Mucosa of rectum (tissue), 2 donors: ENCODE data around the gene MYOZ2.

Source experiments
- H3K27ac ChIP-seq, 2 donors: one replicate each; pipeline ENCODE4 v1.7.0; 2013; ENCODE audit warnings: inconsistent platforms in 2 of 2, low read depth in 2 of 2, low read length in 2 of 2
- H3K27me3 ChIP-seq, 2 donors: one replicate each; pipeline ENCODE4 v1.7.0; 2013; ENCODE audit warnings: low read length in 2 of 2; ENCODE audit not compliant: control insufficient read depth in 2 of 2, insufficient read depth in 2 of 2
- H3K36me3 ChIP-seq, 2 donors: one replicate each; pipeline ENCODE4 v1.7.0; 2013; ENCODE audit warnings: low read length in 2 of 2; ENCODE audit not compliant: control insufficient read depth in 2 of 2, insufficient read depth in 2 of 2
- H3K4me1 ChIP-seq, 2 donors: one replicate each; pipeline ENCODE4 v1.7.0; 2013; ENCODE audit warnings: low read length in 2 of 2, mild to moderate bottlenecking in 1 of 2; ENCODE audit not compliant: control insufficient read depth in 2 of 2, insufficient read depth in 2 of 2
- H3K4me3 ChIP-seq, 2 donors: one replicate each; pipeline ENCODE4 v1.7.0; 2013; ENCODE audit warnings: low read length in 2 of 2
- H3K9ac ChIP-seq, 2 donors: one replicate each; pipeline ENCODE4 v1.7.0; 2013; ENCODE audit warnings: low read length in 2 of 2, low read depth in 1 of 2, mild to moderate bottlenecking in 1 of 2
- H3K9me3 ChIP-seq, 2 donors: one replicate each; pipeline ENCODE4 v1.7.0; 2013; ENCODE audit warnings: low read length in 2 of 2; ENCODE audit not compliant: control insufficient read depth in 2 of 2
- donor health status: healthy.
- donor health status: Normal muscosa, but diverticular disease.

MYOZ2 gene

DNA sequence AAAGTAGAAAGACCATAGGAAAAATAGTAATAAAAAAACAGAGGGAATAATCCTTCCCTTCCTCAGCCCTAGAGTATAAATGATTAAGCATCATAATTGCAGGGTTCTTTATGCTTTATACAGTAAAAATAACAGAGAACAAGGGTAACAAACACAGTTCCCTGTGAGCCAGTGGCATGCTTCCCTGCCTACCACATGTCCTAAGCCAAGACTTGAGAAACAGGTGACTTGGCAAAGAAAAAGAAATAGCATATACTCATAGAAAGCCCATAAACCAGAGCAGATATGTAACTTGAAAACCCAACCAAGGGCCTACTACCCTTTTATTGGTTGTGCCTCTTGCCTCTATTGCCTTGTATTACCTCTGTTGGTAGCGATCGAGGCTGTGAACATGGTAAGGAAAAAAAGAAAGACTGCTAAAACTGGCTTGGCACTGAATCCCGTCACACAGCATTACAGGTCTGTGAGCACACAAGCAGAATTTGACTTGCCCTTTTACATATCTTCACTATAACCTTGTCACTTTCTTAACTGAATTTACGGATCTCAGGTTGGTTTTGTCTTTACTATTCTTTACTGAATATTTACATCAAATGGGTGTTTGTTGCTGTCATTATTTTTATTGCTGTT lies 30.9 kb upstream of the MYOZ2 start:
- Histone ChIP-seq H3K36me3 (no peaks in the 10 kb centered on the region), H3K9me3 (no peaks in the 10 kb centered on the region), H3K27ac (peak overlapping the region in 1 of 2 donors; percentile 10), H3K4me3 (no peak overlapping the region), H3K27me3 (no peaks in the 10 kb centered on the region), H3K9ac (no peak overlapping the region), H3K4me1 (peaks cover 4 to 38% of the 10 kb centered on the region in 2 donors)

DNA sequence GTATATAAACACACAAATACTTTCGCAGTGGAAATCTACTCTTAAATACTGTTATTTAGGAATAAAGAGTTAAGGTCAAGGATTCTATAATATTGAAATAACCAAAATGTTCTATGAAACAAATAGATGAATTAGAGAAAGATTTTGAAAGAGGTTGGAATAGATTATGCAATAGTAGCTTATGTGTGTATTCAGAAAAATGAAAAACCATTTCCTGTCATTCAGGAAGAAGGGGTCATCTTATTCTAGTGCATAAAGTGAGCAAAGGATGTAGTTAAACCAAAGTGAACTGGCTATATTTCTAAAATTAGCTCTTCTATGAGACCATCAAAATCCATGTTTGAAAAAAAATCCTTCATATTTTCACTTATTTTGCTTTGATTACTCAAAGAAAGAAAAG lies 30.0 kb upstream of the MYOZ2 start:
- H3K4me1 ChIP-seq: peaks cover 2 to 34% of the 10 kb centered on the region in 2 donors
- H3K9ac ChIP-seq: no peak overlapping the region
- H3K4me3 ChIP-seq: no peak overlapping the region
- H3K36me3 ChIP-seq: no peaks in the 10 kb centered on the region
- no peak overlapping the region for H3K27ac ChIP-seq
- H3K9me3 ChIP-seq: no peaks in the 10 kb centered on the region
- no peaks in the 10 kb centered on the region for H3K27me3 ChIP-seq

DNA sequence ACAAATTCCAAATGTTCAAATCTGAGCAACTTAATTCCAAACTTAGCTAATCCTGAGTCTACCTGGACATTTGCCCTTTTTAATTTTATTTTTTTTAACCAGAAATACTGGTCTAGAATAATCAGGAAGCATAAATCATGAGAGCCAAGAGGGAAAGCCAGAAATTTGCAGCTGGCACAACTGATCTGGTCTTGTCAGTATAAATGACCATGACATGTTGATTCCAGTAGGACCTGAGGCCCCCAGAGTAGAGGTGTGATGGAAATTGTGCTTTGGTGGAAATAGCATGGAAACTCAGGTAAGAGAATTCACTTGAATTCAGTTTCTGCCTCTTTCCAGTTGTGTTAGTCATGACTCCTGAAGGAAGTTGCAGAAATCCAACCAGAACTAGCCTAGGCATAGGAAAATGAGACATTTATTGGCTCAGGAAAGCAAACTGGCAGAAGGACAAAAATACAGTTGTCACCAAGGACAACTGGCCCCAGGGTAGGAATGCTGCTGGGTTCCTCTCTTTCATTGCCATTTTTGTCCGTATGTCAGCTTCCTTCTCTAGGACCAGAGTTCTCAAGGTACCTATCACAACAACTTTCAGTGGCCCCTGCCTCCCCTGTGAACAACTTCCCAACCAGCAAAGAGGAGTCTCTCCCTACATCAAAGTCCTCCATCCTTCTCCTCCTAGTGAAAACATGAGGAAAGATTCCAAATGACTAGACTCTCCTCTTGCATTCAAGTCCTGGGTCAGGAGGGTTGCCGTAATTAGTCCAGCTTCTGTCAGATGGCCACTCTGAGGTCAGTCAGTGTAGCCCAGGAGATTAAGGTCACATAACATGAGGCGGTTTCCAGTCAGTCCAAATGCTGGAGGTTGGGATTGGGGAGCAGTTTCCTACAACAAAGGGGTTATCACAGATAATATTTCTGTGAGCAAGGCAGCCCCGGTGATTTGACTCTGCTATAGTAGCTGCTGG lies 29.3 kb upstream of the MYOZ2 start:
- Histone ChIP-seq H3K27me3 (no peaks in the 10 kb centered on the region), H3K27ac (no peak overlapping the region), H3K9ac (no peak overlapping the region), H3K4me3 (no peak overlapping the region), H3K36me3 (no peaks in the 10 kb centered on the region), H3K4me1 (peaks cover 2 to 27% of the 10 kb centered on the region in 2 donors), H3K9me3 (no peaks in the 10 kb centered on the region)

DNA sequence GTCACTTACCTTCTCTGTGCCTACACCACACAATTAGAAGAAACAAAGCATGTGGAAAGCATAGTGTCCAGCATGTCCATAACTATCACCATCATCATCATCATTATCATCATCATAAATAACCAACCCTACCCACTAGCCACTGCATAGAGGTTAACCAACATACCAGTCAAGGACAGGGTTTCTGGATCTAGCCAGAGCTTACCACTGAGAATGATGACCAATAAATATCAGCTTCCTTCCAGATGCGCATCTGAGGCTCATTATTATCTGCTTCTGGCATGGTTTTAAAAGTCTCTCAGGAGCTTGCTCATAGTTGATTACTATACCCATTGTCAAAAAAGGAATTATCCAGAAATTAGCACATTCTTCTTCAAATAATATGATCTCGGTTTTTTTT lies 25.5 kb upstream of the MYOZ2 start:
- H3K36me3 ChIP-seq: no peaks in the 10 kb centered on the region
- H3K9ac ChIP-seq: no peak overlapping the region
- no peaks in the 10 kb centered on the region for H3K27me3 ChIP-seq
- no peaks in the 10 kb centered on the region for H3K4me1 ChIP-seq
- H3K27ac ChIP-seq: no peak overlapping the region
- no peaks in the 10 kb centered on the region for H3K9me3 ChIP-seq
- no peak overlapping the region for H3K4me3 ChIP-seq

DNA sequence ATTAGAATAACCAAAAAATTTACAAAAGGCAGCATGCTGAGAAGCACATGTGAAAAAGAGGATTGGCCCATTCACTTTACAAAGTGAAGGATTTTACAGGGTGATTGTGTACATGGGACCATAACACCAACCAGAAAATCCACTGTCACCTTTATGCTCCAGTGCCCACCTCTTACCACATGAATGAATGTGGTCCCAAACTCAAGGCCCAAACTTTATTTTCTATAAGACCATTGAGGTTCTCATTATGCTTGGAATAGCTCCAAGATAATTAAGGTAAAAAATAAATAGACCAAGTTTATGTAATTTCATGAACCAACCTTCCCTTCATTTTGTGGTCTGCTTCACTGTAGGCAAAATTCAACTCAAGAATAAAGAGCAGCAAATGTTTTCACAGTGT lies 24.3 kb upstream of the MYOZ2 start:
- Histone ChIP-seq H3K4me3 (no peak overlapping the region), H3K27me3 (no peaks in the 10 kb centered on the region), H3K9ac (no peak overlapping the region), H3K9me3 (no peaks in the 10 kb centered on the region), H3K36me3 (no peaks in the 10 kb centered on the region), H3K4me1 (no peaks in the 10 kb centered on the region), H3K27ac (no peak overlapping the region)

DNA sequence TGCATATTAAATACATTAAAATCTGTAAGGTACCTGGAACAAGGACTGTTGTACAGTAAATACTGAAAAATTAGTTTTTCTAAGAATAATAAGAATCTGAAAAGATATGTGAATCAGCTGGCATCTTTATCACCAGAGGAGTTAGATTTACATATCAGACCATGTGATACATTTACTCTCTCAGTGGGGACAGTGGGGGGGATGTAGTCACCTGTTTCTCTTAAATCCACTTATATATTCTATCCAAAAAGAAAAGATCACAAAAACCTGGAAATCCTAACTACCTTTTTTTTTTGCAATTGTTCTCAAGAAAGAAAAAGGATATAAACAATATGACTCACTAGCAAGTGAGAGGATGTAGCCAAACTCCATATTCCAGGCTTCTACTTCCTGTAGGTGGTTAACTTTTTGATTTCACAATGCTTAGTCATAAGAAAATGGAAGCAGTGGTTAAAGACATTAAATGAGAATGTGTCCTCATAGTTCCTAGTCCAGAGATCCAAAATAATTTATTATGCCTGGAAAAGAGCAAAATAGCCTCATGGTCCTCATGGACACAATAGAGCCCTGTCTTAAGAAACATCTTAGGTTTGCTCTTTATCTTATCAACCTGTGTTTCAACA lies 22.5 kb upstream of the MYOZ2 start:
- H3K9ac ChIP-seq: no peak overlapping the region
- H3K27me3 ChIP-seq: no peaks in the 10 kb centered on the region
- H3K4me3 ChIP-seq: no peak overlapping the region
- H3K9me3 ChIP-seq: no peaks in the 10 kb centered on the region
- no peaks in the 10 kb centered on the region for H3K36me3 ChIP-seq
- no peaks in the 10 kb centered on the region for H3K4me1 ChIP-seq
- peak overlapping the region in 1 of 2 donors; percentile 57 for H3K27ac ChIP-seq

DNA sequence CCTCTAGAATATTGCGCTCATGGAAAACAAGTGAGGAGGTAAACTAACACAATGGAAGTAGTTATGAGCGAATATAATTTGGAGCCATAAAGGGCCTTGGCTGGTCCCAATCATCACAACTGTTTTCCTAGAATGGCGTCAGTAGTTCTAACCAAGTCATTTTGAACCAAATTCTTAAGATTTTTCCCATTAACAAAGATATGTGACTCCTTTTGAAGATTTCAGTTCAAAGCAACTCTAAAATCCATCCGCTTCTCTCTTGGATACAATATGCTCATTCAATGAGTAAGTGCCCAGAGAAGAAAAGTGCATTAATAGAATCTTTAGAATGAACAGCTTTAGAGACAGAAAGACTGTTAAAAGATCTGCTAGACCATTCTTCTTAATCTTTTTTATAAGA lies 19.6 kb upstream of the MYOZ2 start:
- no peak overlapping the region for H3K4me3 ChIP-seq
- no peaks in the 10 kb centered on the region for H3K27me3 ChIP-seq
- H3K4me1 ChIP-seq: no peaks in the 10 kb centered on the region
- no peak overlapping the region for H3K27ac ChIP-seq
- H3K36me3 ChIP-seq: no peaks in the 10 kb centered on the region
- H3K9ac ChIP-seq: no peak overlapping the region
- H3K9me3 ChIP-seq: no peaks in the 10 kb centered on the region

DNA sequence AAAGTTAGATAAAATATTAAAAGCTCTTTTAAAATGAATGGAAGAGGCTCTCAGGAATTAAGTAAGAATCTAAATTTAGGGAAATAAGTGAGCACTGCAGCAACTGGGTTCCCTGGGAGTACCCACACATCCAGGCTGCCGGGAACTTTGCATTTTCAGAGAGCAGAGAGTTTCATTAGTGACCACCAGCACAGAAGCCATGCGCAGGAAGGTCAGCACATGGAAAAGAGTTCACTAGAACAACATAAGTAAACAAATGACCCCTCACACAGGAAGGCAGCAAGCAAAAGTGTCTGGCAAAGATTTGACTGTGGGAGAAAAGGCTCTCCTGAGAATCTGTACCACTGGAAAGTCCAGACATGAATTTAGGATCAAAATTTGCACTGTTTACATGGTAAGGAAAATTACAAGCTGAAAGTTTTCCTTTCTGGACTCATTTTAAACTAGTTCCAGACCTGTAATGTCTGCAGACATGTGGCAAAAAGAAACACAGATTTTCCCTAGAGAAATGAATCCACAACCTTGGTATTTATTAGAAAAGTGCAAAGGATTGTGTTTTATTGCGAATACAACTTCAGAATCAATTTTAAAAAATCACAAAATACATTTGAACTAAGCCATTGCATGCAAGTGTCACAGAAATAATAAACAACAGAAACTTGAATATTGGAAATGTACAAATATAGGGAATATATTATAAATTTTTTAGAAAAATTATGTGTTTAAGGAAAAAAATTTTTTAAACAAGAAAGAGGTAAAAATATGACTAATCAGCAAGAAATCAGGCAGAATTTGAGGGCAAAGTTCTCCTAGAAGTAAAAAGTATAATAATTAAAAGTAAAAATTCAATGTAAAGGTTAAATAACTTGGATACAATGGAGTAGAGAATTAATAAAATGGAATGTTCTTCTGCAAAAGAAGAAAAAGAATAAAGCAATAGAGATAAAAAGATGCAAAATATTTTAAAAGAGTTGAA lies 18.4 kb upstream of the MYOZ2 start:
- no peaks in the 10 kb centered on the region for H3K9me3 ChIP-seq
- no peak overlapping the region for H3K9ac ChIP-seq
- no peak overlapping the region for H3K4me3 ChIP-seq
- no peaks in the 10 kb centered on the region for H3K4me1 ChIP-seq
- H3K27me3 ChIP-seq: no peaks in the 10 kb centered on the region
- no peak overlapping the region for H3K27ac ChIP-seq
- H3K36me3 ChIP-seq: no peaks in the 10 kb centered on the region

DNA sequence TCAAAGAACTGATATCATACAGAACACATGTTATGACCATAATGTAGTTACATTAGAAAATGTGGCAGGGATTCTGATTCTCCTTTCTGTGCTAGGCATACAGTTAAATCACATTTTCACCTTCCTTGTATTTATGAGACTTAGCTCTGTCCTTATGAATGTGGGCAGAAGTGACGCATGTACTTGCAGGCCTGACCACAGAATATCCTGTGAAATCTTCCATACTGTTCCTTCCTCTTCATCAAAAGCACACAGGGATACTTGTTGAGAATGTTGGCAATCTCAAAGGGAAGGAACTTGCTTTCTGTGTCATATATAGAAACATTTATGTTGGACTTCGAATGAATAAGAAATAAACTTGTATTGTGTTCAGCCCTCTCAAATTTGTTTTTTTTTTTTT lies 17.2 kb upstream of the MYOZ2 start:
- Histone ChIP-seq H3K9ac (no peak overlapping the region), H3K36me3 (no peaks in the 10 kb centered on the region), H3K27me3 (no peaks in the 10 kb centered on the region), H3K27ac (no peak overlapping the region), H3K4me3 (no peak overlapping the region), H3K9me3 (no peaks in the 10 kb centered on the region), H3K4me1 (no peaks in the 10 kb centered on the region)
